Astrocyte of the spinal cord (primary cell): ENCODE measurements around the gene PRKAR2B.

Experiments
- DNase-seq: peaks from one replicate; pipeline ENCODE4 v3.0.0; 2011; ENCODE audit warnings: low read depth, low spot score
- H3K4me3 ChIP-seq: 2 replicates; pipeline ENCODE4 v1.5.1; 2011; ENCODE audit warnings: low read depth, mild to moderate bottlenecking, low read length, moderate library complexity
- CTCF ChIP-seq: IDR thresholded peaks from 2 replicates; pipeline ENCODE4 v1.5.1; 2012; ENCODE audit warnings: low read depth, mild to moderate bottlenecking, low read length, inconsistent platforms
- in situ Hi-C: cut with HindIII; loops from 2 replicates; pipeline ENCODE4 v1.10.0; 2017; ENCODE audit warnings: low sequenced_read_pairs

Gene PRKAR2B

GRCh38 chr7:107206136-107206535 is 161.6 kb downstream of the PRKAR2B start:
- DNase-seq: no peak
- H3K4me3 ChIP-seq: no peak overlapping the region
- no peak for TF ChIP-seq CTCF
- in situ Hi-C loops: no loop called here

GRCh38 chr7:107206706-107207105 is 162.2 kb downstream of the PRKAR2B start:
- TF ChIP-seq CTCF: no peak
- no peak overlapping the region for H3K4me3 ChIP-seq
- in situ Hi-C loops: no loop called here
- no peak for DNase-seq

- no peak for TF ChIP-seq CTCF
- in situ Hi-C loops: no loop called here
- H3K4me3 ChIP-seq: no peak overlapping the region
- no peak for DNase-seq
Measured at GRCh38 chr7:107207459-107207858, 163.0 kb downstream of the PRKAR2B start.

- H3K4me3 ChIP-seq: no peak overlapping the region
- in situ Hi-C loops: no loop called here
- DNase-seq: peak; percentile 67
- TF ChIP-seq CTCF: no peak
Measured at GRCh38 chr7:107208024-107208521, 163.6 kb downstream of the PRKAR2B start.

GRCh38 chr7:107208563-107208962 is 164.1 kb downstream of the PRKAR2B start:
- no peak for DNase-seq
- TF ChIP-seq CTCF: no peak
- in situ Hi-C loops: no loop called here
- H3K4me3 ChIP-seq: no peak overlapping the region

- H3K4me3 ChIP-seq: no peak overlapping the region
- DNase-seq: no peak
- no peak for TF ChIP-seq CTCF
- in situ Hi-C loops: no loop called here
Measured at GRCh38 chr7:107209565-107209964, 165.1 kb downstream of the PRKAR2B start.

GRCh38 chr7:107210400-107210799 is 165.9 kb downstream of the PRKAR2B start:
- DNase-seq: no peak
- no peak overlapping the region for H3K4me3 ChIP-seq
- in situ Hi-C loops: no loop called here
- no peak for TF ChIP-seq CTCF
